Measurements from ENCODE around the gene PPP2R2B.

GRCh38 chr5:146539973-146540372 is 338.6 kb downstream of the PPP2R2B start:
- no peak for TF ChIP-seq CTCF (IDR thresholded peaks at IDR 0.05)
- TF ChIP-seq POLR2AphosphoS5 (IDR thresholded peaks at IDR 0.05): no peak
- TF ChIP-seq EP300 (IDR thresholded peaks at IDR 0.05; ENCODE audit: low read depth): no peak
- TF ChIP-seq POLR2A (IDR thresholded peaks at IDR 0.05): no peak

Measured in transverse colon (tissue), 4 donors.